Stimulated activated CD4-positive, alpha-beta T cell treated with anti-CD3 and anti-CD28 coated beads, TNF-alpha, amount 100 ng/mL, for 48 hours (primary cell): ENCODE results near the gene ITGB4.

Experiments
- DNase-seq, 3 donors: peaks; one replicate each; pipeline ENCODE4 v3.0.0-alpha.2; 2020; ENCODE audit warnings: low read depth in 3 of 3

ITGB4 gene

DNA sequence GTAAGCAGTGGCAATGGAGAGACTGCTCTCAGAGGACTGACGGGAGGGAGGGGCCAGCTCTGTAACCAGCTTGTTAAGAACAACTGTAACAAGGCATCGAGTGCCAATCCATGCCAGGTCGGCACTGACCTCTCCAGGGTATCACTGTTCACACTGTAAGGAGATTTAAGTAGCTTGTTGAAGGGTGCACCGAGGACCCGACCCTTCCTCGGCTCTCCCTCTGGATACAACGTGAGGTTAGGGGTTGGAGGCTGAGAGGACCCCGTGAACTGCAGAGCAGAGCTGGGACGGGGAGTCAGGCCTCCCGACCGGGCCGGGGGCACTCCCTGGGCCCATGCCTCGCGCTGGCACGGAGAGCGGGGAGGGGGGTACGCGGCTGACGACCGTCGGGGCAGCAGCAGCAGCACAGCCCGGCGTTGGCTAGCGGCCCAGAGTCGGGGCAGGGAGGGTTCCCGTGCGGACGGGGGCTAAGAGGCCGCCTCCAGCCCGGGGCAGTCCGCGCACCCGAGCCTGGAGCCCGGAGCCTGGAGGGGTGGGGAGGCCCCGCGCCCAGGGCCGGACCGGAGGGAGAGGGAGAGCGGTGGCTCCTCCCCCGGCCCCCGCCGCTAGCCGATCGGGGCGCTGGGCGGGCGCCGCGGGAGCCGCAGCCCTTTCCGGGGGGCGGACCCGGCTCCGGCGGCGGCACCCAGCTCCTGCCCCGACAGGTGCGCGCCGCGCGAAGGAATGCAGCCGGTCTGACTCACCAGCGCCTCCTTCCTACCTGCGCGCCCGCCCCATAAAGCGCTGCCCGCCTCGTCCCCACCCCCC is at the start of gene ITGB4:
ITGB4 (plus strand) TSS at position 804 of the 807 bp plus-strand sequence. CDS start 3,245 bp downstream, outside the sequence.
- DNase-seq: peak in 2 of 3 donors; percentile 6 to 33

DNA sequence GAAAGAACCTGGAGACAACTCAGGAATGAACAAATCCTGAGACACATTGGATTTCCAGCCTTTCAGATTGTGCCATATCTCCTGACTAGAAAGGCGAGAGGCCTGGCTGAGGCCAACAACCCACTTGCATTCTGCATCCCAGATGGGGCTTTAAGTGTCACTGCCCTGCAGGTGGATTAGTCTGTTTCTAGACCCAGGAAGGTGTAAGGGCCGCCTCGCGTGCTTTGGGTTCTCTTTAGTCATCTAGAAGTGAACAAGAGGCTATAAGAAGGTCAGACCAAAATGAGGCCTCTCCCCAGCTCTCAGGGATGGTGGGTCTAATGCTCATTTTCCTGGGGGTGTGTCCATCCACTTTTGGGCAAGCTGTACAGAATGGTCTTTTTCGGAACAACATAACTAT is 49.2 kb upstream of the ITGB4 start:
- no peak for DNase-seq

DNA sequence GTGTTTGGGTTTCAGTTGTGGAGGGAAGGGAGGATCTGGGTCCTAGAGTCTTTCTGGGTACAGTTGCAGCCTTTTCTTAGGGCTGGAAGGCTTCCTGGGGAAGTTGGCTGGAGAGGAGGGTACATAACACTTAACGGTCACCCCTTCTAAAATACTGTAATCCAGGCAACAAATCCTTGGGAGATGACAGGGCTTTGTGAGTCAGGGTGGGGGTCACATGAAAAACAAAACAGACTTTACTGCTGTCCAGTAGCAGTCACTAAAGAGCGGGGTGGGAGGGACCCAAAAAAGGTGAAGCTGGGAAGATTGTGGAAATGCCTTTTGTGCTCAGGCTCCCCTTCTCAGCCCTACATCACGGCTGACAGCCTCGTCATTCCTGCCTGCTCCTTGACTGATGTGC is 47.8 kb upstream of the ITGB4 start:
- DNase-seq: no peak

DNA sequence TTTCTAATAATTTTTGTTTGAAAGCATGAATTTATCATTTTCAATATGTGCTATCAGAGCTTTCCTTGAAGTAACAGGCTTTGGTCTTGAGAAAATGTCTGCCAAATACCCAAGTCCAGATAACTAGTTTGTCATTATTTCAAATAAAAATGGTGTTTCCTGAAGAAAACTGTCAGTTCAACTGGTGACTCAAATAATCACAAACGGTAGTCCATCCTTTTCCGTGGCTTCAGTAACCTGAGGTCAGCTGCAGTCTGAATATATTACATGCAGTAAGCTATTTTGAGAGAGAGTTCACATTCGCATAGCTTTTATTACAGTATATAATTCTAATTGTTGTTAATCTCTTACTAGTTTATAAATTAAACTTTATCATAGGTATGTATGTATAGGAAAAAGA is 44.8 kb upstream of the ITGB4 start:
- no peak for DNase-seq

DNA sequence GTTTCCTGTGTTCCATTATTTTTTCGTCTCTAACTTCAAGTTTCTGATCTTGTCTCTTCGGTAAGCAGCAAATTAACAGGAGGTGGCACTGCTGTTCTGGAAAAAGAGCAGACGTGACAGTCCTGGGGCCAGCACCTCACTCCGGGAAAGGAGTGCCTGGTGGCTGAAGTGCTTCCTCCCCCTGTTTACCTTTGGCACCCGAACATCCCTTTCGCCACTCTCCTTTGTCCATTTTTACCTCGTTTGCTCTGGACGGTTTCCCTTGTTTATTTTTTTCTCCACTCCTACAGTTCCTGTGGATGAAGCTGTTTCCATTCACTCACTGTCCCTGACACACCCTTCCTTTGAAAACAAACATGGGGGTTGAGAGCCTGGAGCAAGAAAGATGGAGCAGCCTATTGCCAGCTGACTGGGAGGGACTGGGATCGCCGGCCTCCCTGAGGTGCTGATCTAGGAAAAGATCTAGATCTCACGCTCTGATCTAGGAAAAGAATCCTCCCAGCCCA is 41.5 kb upstream of the ITGB4 start:
- no peak for DNase-seq

DNA sequence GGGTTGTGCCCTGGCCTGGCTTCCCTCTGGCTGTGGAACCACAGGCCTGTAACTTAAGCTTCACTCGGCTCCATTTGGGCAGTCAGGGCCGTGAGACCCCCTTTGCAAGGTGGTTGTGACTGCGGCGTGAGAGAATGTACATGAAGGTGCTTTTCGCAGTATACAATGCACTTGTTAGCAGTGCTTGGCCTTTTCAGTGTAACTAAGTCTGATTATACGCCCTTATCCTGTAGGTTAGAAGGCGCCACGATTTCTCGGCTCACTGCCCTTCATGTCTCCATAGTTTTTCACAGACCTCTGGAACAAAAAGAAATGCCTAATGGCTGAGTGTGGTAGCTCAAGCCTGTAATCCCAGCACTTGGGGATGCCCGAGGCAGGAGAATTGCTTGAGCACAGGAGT is 40.8 kb upstream of the ITGB4 start:
- no peak for DNase-seq

DNA sequence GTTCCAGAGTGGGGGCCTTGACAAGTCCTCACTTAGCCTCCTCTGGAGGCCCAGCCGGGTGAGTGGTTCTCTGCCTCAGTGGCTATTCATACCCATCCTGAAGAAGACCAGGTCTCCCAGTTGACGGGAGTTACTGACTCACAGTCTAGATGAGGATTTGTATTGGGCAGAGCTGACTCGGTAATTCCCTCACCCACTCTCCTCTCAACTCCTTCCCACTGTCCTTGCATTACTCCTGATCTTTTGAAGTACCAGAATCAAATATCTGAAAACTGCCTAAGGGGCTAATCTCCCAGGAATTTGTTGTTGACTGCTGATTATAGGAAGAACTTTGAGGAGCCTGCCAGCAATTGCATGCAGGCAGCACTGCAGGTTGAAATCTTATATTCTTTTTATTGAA is 40.0 kb upstream of the ITGB4 start:
- no peak for DNase-seq

DNA sequence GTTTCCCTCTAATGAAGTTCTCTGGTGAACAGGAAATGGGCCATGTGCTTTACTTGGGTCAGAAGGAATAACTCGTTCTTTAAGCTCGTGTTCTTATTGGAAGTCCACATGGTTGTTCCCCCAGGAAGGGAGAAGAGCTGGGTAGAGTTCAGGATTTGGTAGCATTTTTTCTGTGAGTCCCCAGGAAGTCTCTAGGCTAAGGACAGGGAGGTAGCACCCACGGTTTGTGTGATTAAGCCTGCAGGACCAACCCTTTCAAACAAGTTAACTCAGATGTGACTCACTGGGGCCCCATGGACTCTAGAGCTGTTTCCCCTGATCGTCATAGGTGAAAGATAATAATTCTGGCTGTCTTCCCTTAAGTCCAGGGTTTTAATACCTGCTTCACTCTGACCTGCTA is 37.7 kb upstream of the ITGB4 start:
- DNase-seq: no peak

DNA sequence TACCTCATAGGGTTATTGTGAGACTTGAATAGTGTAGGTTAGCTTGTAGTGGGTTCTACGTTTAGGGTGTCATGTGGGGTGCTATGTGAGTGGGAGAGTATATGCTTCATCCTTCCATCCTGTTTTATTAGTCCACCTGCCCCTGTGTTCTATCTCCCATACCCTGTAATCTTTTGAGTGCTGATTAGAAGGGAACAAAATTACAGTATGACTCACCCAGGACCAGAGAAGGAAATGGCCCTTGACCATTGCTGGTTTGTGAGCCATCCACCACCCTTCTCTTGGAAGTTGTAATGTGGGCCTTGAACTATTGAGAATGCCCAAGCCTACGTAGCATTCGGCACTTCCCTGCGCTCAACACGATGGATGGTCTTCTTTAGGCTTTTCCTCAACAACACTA is 37.0 kb upstream of the ITGB4 start:
- DNase-seq: no peak

DNA sequence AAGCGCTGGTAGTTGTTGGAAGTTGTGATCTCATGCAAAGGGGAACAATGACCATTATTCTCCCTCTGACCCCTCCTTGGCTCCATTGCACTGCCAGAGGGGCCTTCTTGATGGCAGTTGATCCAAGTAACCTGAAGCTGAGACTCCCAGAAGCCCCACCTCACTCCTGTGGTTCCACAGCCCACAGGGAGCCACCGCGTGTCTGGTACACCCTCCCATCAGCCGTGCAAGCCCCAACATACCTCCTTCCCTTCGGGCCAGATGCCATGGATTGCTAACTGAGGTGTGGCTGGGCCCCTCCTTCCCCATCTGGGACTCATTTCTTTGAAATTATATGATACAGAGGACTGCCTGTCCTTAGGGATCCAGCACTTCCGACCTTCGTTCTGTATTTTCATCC is 36.3 kb upstream of the ITGB4 start:
- no peak for DNase-seq

DNA sequence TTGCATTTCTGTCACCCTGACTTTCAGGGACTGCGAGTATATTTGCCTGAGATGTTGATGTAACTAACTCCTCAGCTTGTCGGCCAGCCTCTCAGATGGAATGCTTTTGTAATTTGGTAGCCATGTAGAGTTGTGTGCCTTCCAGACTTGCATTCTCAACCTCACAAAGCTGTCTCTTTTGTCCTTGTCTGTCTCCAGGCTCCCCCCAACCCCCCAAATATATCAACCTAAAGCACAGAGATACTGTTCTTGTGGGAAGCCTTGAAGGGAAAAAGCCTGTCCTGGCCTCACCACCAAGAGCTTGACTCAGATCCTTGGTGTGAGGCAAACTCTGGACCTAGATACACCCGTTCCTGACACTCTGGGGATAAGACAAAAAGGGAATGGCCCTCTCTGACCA is 35.8 kb upstream of the ITGB4 start:
- DNase-seq: no peak

DNA sequence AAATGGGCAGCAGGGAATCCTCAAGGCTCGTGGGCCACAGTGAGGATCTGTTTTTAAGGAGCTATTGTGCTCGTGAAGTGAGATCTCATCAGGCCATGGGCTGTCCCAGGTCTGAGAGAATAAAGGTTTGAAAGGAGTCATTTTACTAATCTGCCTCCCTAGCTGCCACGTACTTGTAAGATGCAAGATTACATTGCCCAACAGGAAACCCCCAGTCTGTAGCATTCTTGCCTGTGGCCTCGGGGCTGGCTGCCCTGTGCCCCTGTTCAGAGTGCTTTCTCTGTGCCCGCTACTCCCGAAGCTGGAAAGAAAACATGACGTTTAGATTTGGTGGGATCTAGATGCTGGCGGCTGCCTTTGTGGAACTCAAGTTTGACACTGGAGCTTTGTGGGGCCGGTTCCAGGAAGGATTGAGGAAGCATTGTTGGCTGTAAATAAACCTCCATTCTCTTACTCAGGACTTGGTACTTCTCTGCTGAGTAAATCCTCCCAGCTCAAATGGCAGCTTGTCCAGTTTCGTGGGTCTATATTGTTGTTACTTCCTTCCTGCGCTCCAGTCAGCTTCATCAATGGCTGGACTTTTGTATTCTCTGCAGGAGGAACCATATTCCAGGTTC is 32.9 kb upstream of the ITGB4 start:
- peak in 1 of 3 donors; percentile 2 for DNase-seq

DNA sequence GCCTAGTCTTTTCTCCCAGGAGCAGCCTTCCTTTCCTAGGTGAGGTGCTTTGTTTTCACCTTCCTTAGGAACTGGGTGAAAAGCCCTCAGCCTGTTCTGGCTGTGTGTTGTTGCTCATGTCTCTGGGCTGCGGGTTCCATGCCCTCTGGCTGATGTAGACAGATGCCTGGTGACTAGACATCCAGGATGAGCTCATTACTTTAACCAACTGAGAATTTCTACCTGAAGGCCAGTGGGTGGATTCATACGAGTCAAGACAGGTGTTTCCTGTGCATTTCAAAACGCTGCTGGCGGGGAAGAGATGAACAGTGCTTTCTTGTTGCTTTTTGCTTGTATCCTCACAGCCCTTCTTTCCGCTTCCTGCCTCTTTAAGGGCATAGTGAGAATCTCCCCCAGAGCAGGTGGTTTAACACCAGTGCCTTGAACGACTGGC is 31.8 kb upstream of the ITGB4 start:
- DNase-seq: peak in 1 of 3 donors; percentile 34

DNA sequence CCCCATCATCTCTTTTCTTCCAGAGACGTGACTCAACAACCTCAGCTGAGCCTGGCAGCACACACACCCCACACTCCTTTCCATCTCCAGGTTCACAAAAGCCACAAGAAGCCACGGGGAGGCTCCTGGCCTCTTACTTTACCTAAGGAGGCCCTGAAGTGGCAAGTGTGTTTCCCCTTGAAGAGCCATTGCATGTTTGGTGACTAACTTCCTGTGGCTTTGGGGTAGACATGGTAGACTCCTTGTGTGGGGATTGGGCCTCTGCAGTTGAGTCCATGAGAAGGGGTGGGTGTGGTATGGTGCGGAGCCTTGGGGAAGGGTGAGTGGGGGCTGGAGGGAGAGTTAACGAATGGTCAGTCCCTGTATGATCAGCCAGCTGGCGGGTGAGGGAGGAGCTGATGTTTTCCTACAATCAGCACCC is 29.9 kb upstream of the ITGB4 start:
- peak in 1 of 3 donors; percentile 52 for DNase-seq

DNA sequence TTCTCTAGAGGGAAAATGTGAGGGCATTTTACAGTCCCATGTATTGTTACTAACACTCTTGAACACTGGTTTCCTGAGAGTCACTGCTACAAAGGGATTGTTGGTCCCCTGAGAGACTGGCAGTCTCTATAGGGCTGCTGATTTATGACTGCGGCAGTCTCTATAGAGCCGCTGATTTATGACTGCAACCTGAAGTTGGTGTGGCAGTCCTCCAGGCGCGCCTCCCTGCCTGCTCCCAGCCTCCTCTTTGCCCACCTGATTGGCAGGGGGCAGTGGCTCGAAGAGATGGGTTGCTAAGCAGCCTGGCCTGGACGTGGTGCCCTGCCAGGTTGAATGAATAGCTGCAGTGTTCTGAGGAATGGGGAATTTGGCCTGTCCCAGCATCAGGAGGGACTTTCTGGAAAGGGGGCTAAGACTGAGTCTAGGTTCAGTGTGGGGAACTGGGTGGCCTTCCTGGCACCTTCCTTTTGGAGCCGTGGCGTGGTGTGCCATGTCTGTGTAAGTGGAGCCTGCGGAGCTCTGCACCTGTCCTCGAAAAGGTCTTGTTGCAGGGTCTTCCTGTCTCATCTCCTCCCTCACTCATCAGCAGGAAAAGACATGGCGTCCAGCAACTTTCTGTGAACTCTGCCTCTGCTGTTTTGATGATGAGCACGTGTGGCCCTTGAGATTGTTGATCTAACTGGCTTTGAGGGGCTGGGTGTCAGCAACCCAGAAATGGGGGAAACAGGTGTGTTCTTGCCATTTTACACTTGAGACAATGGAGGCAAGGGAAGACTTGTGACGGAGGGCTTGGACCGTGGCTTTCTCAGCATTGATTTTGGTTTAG is 29.2 kb upstream of the ITGB4 start:
- no peak for DNase-seq

DNA sequence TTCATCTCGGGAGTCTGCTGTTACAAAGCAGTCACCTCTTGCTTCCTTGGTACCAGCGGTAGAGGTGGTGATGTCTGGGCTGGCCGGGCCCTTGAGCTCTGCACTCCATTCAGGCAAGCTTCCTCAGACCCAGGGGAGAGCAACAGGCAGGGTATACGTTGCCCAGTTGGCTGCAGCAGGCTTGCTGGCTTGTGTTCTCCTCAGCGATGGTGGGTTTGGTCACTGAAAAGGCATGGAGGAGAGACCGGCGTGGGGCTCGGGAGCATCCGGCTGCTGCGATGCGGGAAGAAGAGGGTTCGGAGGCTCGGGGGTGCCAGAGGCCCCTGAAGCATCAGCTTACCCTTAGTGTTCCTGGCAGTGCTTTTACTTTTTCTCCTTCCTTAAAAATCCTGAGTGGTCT is 28.3 kb upstream of the ITGB4 start:
- no peak for DNase-seq

DNA sequence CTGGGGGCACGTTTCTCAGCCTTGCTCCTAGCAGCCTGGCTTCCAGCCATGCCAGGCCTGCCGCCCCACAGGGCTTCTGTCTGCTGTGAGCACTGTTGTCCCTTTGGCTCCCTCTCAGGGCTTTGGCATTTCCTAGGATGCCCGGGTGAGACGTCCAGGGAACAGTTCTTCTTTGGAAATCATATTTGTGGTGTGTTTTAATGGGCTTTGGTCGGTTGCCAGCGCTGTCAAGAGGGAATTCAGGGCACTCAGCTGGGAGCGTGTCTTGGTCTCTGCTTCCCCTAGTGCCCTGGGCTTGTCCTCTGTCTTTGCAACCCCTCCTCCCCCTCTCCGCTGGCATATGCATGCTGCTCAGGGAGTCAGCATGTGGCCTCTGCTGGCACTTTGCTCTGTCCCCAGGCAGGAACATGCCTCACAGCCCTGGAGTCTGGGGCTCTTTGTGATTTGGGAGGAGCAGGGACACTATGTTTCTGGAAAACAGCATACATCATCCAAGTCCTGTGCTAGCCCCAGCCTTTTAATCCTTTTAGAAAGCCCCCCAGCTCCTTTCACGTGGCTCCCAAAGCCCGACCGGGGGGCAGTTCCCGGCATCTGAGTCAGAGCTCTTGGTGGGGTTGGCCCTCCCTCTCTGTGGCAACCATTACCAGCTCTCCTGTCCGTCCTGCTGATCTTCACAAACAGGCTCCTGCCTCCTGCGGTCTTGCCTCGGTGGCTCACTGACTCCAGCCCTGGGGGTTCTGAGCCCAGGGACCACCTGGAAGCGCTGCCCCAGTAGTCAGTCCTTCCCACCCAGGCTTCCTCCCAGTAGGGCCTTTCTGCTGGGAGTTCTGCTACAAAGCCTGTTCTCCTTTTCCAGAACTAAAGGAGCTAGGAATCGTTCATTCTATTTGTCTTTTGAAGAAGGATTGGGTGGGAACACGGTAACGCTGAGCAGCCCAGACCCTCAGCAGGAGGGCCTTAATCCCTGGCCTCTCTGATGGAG is 27.5 kb upstream of the ITGB4 start:
- no peak for DNase-seq

DNA sequence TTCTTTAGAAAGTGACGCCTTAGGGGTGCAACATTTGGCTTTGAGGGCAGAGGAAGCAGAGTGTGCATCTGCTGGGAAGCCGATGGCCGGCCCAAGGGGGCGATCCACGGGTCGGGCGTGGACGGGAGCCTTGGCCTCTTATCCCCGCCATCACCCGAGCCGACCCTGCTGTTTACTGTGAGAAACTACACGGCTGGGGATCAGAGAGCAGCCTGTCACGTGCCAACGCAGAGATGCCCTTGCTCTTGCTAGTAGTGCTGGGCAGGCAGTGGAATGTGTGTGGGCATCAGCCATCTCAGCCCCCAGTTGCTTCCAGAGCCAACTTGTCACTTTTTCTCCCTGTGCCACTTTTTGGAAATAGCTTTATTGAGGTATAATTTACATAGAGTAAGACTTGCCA is 26.7 kb upstream of the ITGB4 start:
- no peak for DNase-seq

DNA sequence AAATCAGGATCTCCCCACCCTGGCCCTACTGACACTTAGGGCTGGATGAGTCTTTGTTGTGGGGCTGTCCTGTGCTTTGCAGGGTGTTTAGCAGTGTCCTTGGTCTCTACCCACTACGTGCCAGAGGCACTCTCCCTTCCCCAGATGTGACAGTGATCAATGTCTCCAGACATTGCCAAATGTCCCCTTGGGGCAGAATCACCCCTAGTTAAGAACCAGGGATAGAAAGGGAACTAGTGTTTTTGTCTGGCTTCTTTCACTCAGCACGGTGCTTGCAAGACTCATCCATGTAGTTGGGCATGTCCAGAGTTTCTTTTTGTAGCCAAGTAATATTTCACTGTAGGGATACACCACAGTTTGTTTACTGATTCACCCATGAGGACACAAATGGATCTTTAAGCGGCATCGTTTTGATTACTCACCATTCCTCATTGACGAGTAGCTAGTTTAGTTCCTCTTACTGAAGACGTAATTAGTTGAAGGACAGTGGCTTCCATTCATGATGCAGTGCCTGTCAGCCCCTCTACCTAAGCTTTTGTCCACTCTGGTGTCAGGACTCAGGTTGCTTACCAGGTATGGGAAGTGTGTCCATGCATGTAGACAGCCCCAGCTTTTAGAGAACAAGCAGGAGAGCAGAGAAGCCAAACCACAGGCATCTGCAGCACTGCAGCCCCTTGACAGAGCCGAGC is 26.0 kb upstream of the ITGB4 start:
- DNase-seq: no peak

DNA sequence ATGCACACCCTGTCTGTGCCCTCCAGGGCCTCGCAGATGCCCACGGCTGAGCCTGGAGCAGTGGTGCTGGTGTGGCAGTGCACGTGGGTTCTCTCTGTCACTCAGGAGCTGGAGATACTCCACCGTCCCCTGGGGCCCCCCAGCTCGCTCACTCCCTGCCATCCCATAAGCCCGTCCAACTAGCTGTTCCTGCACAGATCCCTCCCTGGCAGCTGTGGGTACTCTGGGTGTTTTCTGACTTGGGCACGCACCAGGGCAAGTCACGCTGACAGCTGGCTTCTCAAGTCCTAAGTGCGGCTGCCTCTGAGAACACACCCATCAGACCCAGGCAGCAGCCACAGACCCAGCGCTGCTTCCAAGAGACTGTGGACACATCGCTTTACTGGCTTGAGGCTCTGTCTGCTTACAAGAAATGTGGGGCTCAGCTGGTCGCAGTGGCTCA is 25.4 kb upstream of the ITGB4 start:
- DNase-seq: no peak
